ENCODE data around the gene VANGL2. TPM values are rescaled to one million over a fixed set of nuclear protein-coding genes. Genes with fewer than 3 reads are reported as not detected.

The VANGL2 gene
- total RNA-seq, 4 donors from 2014 or later = 1.2 to 5.8 (median 3.7) TPM

DNA sequence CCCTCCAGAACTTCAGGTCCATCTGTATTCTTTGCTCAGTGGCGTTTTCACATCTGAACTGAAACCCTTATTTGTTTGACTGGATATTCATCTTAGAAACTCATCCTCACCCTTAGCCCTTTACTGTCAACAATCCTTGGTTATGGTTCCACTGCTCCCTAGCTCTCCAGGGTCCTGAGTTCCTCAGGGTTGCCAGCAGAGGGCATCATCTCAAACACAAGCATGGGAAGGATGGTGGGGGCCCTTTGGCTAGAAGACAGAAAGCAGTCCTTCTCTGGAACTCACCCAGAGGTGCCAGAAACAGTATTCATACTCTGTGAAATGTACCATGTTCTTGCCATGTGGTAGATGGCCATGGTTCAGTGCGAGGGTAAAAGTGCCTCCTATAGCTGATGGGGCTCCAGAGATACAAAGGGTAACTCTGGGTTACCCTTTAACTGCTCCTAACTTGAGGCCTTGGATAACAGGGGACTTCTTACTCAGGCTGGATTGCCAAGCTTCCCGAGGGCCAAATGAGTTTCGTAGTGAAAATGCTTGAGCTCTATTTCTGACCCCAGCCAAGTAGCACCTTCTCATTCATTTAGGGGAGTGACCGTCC, 45.9 kb upstream of the VANGL2 start:
- Histone ChIP-seq H3K9me3 (no peaks in the 10 kb centered on the region), H3K27ac (replicated peaks in 1 of 4) (no peak overlapping the region), H3K4me1 (peaks cover 0 to 8% (median 0%) of the 10 kb centered on the region in 4 donors), H3K36me3 (peaks cover 71 to 98% (median 95%) of the 10 kb centered on the region in 4 donors), H3K27me3 (no peaks in the 10 kb centered on the region), H3K4me3 (no peak overlapping the region)
- 92% methylated on average over 5 of the region's 5 CpGs for WGBS
- DNase-seq (ENCODE audit: extremely low spot score) = no peak
- intact Hi-C loops (cut with DNase I) = no loop called here
- TF ChIP-seq, protein P1, sequence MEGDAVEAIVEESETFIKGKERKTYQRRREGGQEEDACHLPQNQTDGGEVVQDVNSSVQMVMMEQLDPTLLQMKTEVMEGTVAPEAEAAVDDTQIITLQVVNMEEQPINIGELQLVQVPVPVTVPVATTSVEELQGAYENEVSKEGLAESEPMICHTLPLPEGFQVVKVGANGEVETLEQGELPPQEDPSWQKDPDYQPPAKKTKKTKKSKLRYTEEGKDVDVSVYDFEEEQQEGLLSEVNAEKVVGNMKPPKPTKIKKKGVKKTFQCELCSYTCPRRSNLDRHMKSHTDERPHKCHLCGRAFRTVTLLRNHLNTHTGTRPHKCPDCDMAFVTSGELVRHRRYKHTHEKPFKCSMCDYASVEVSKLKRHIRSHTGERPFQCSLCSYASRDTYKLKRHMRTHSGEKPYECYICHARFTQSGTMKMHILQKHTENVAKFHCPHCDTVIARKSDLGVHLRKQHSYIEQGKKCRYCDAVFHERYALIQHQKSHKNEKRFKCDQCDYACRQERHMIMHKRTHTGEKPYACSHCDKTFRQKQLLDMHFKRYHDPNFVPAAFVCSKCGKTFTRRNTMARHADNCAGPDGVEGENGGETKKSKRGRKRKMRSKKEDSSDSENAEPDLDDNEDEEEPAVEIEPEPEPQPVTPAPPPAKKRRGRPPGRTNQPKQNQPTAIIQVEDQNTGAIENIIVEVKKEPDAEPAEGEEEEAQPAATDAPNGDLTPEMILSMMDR (IDR thresholded peaks at IDR 0.05) = peak in 2 of 3 experiments; percentile 18 to 33
- no peak for TF ChIP-seq EP300 (IDR thresholded peaks at IDR 0.05)
- no peak for TF ChIP-seq POLR2A (IDR thresholded peaks at IDR 0.05; ENCODE audit: low read depth)
- TF ChIP-seq POLR2AphosphoS5 (IDR thresholded peaks at IDR 0.05) = no peak

GRCh38 chr1:160357286-160358002, 42.9 kb upstream of the VANGL2 start:
- no peaks in the 10 kb centered on the region for H3K4me1 ChIP-seq
- WGBS = 82% methylated on average over 7 of the region's 7 CpGs
- H3K27ac ChIP-seq (replicated peaks in 1 of 4) = no peak overlapping the region
- H3K36me3 ChIP-seq = peaks cover 52 to 83% (median 73%) of the 10 kb centered on the region in 4 donors
- intact Hi-C loops (cut with DNase I) = no loop called here
- no peak overlapping the region for H3K4me3 ChIP-seq
- no peaks in the 10 kb centered on the region for H3K27me3 ChIP-seq
- DNase-seq (ENCODE audit: extremely low spot score) = no peak
- no peaks in the 10 kb centered on the region for H3K9me3 ChIP-seq
- TF ChIP-seq POLR2A (IDR thresholded peaks at IDR 0.05; ENCODE audit: low read depth) = no peak
- TF ChIP-seq, protein P1 (IDR thresholded peaks at IDR 0.05) = no peak
- no peak for TF ChIP-seq POLR2AphosphoS5 (IDR thresholded peaks at IDR 0.05)
- no peak for TF ChIP-seq EP300 (IDR thresholded peaks at IDR 0.05)

DNA sequence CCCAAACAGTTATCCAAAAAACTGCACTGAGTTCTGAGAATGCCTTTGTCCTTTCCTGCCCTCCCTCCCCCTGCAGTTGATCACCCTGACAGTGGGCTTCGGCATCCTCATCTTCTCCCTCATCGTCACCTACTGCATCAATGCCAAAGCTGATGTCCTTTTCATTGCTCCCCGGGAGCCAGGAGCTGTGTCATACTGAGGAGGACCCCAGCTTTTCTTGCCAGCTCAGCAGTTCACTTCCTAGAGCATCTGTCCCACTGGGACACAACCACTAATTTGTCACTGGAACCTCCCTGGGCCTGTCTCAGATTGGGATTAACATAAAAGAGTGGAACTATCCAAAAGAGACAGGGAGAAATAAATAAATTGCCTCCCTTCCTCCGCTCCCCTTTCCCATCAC, 42.3 kb upstream of the VANGL2 start:
- peaks cover 46 to 77% (median 67%) of the 10 kb centered on the region in 4 donors for H3K36me3 ChIP-seq
- no peak overlapping the region for H3K4me3 ChIP-seq
- H3K9me3 ChIP-seq = no peaks in the 10 kb centered on the region
- no peaks in the 10 kb centered on the region for H3K4me1 ChIP-seq
- WGBS = 66% methylated on average over 4 of the region's 4 CpGs
- H3K27me3 ChIP-seq = no peaks in the 10 kb centered on the region
- intact Hi-C loops (cut with DNase I) = no loop called here
- TF ChIP-seq POLR2AphosphoS5 (IDR thresholded peaks at IDR 0.05) (no peak), EP300 (IDR thresholded peaks at IDR 0.05) (no peak), POLR2A (IDR thresholded peaks at IDR 0.05; ENCODE audit: low read depth) (no peak)
- TF ChIP-seq, protein P1 (IDR thresholded peaks at IDR 0.05) = no peak
- no peak for DNase-seq (ENCODE audit: extremely low spot score)
- no peak overlapping the region for H3K27ac ChIP-seq (replicated peaks in 1 of 4)

DNA sequence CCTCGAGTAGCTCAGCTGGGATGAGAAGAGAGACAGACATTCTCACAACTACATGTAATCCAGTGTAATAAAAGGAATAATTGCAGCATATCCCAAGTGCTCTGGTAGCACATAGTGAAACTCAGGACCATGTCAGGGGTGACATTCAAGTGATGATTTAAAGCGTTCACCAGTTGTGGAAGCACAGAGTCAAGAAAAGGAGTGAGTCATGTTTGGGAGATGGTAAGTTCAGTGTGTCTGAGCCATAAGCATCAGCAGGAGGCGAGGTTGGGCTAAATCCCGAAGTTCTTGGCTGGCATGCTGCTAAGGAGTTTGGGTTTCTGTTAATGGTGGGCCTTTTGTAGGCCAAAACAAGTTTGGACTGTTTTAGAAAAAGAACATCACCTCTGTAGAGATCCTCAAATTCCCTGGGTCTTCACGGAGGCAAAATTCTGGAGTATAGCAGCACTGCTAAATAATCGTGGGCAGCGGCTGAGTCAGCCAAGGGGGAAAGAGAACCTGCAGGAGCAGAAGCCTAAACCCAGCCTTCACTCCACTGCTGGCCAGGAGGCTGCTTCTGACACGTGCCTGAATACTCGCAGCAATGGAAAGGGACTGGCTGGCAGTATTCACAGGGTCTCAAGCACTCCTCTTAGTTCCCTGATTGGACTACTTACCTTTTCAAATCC, 40.7 kb upstream of the VANGL2 start:
- WGBS = 86% methylated on average over 7 of the region's 9 CpGs
- H3K36me3 ChIP-seq = peaks cover 31 to 61% (median 51%) of the 10 kb centered on the region in 4 donors
- DNase-seq (ENCODE audit: extremely low spot score) = no peak
- H3K4me1 ChIP-seq = no peaks in the 10 kb centered on the region
- no peaks in the 10 kb centered on the region for H3K27me3 ChIP-seq
- H3K27ac ChIP-seq (replicated peaks in 1 of 4) = no peak overlapping the region
- TF ChIP-seq EP300 (IDR thresholded peaks at IDR 0.05) = no peak
- TF ChIP-seq, protein P1 (IDR thresholded peaks at IDR 0.05) = no peak
- TF ChIP-seq POLR2AphosphoS5 (IDR thresholded peaks at IDR 0.05) = no peak
- no peak for TF ChIP-seq POLR2A (IDR thresholded peaks at IDR 0.05; ENCODE audit: low read depth)
- no peak overlapping the region for H3K4me3 ChIP-seq
- no peaks in the 10 kb centered on the region for H3K9me3 ChIP-seq
- intact Hi-C loops (cut with DNase I) = no loop called here
